HL-60 (cell line): ENCODE data around the gene FAM120AOS.

Source experiments
- DNase-seq, 2 experiments: peaks; one replicate each; pipeline ENCODE4 v3.0.0-alpha.2; 2010 to 2020; ENCODE audit warnings: low read depth in 1 of 2, low spot score in 1 of 2
- H3K27ac ChIP-seq: fragments of 250-450 bp; sonication (Bioruptor Pico); replicated peaks from 2 replicates; pipeline ENCODE4 v1.5.1; 2020; ENCODE audit warnings: mild to moderate bottlenecking, moderate library complexity
- H3K27me3 ChIP-seq: fragments of 250-450 bp; sonication (Bioruptor Pico); 2 replicates; pipeline ENCODE4 v1.5.1; 2021; ENCODE audit warnings: mild to moderate bottlenecking, moderate library complexity; ENCODE audit not compliant: insufficient read depth, poor library complexity, severe bottlenecking
- H3K4me3 ChIP-seq: replicated peaks from 2 replicates; pipeline ENCODE4 v1.5.1; 2011; ENCODE audit warnings: mild to moderate bottlenecking, control low read depth, low read length; ENCODE audit not compliant: insufficient read depth
- CTCF ChIP-seq: IDR thresholded peaks from one replicate; pipeline ENCODE4 v1.5.1; 2011; ENCODE audit warnings: low read length, control low read depth, inconsistent platforms; ENCODE audit not compliant: insufficient read depth
- GABPA ChIP-seq: IDR thresholded peaks from 2 replicates; pipeline ENCODE4 v1.6.1; 2012; ENCODE audit warnings: low read depth
- POLR2AphosphoS5 ChIP-seq: IDR thresholded peaks from 2 replicates; pipeline ENCODE4 v1.6.1; 2012; ENCODE audit warnings: low read depth
- REST ChIP-seq: IDR thresholded peaks from 2 replicates; pipeline ENCODE4 v1.6.1; 2012; ENCODE audit warnings: low read depth; ENCODE audit not compliant: insufficient replicate concordance
- SPI1 ChIP-seq: IDR thresholded peaks from 2 replicates; pipeline ENCODE4 v1.6.1; 2012; ENCODE audit warnings: low read depth, mild to moderate bottlenecking, borderline replicate concordance

Gene FAM120AOS

GRCh38 chr9:93416530-93417235, 36.7 kb downstream of the FAM120AOS start:
- H3K27me3 ChIP-seq: no peaks in the 10 kb centered on the region
- no peak overlapping the region for H3K27ac ChIP-seq
- TF ChIP-seq CTCF (no peak), GABPA (no peak)
- no peak for DNase-seq
- H3K4me3 ChIP-seq: no peak overlapping the region

- TF ChIP-seq SPI1 (no peak), GABPA (no peak), POLR2AphosphoS5 (no peak)
- no peak overlapping the region for H3K27ac ChIP-seq
- H3K27me3 ChIP-seq: no peaks in the 10 kb centered on the region
- no peak for DNase-seq
- no peak overlapping the region for H3K4me3 ChIP-seq
Observed at GRCh38 chr9:93415176-93415690, 38.1 kb downstream of the FAM120AOS start.

- no peaks in the 10 kb centered on the region for H3K27me3 ChIP-seq
- no peak overlapping the region for H3K4me3 ChIP-seq
- DNase-seq: no peak
- TF ChIP-seq CTCF: no peak
- no peak for TF ChIP-seq SPI1
- H3K27ac ChIP-seq: no peak overlapping the region
Observed at GRCh38 chr9:93413530-93413929, 39.9 kb downstream of the FAM120AOS start.

GRCh38 chr9:93406371-93406770, 47.0 kb downstream of the FAM120AOS start:
- Histone ChIP-seq H3K27ac (no peak overlapping the region), H3K27me3 (no peaks in the 10 kb centered on the region), H3K4me3 (no peak overlapping the region)
- no peak for TF ChIP-seq REST
- no peak for TF ChIP-seq CTCF
- no peak for TF ChIP-seq POLR2AphosphoS5
- no peak for TF ChIP-seq GABPA
- no peak for TF ChIP-seq SPI1
- no peak for DNase-seq

- Histone ChIP-seq H3K27me3 (no peaks in the 10 kb centered on the region), H3K27ac (no peak overlapping the region), H3K4me3 (no peak overlapping the region)
- no peak for DNase-seq
- TF ChIP-seq SPI1: no peak
- no peak for TF ChIP-seq CTCF
- TF ChIP-seq REST: no peak
- TF ChIP-seq GABPA: no peak
- TF ChIP-seq POLR2AphosphoS5: no peak
Observed at GRCh38 chr9:93398471-93398870, 54.9 kb downstream of the FAM120AOS start.
